GM18873 (cell line): ENCODE results near the gene TXNL4A.
A peak's percentile ranks its signal among the peaks of the same experiment; 100 is the strongest.
"Not testable (repeated sequence)": the region's sequence is repeated elsewhere in the genome, so short reads cannot be mapped to it uniquely, and the experiment has no call there.

Experiments
- ATAC-seq: cut with Tn5 transposase; IDR thresholded peaks from one replicate; pipeline ENCODE4 v1.9.1; 2021; ENCODE audit warnings: mild to moderate bottlenecking, moderate library complexity, moderate number of reproducible peaks; ENCODE audit not compliant: unreplicated experiment, low FRiP score

TXNL4A gene

DNA sequence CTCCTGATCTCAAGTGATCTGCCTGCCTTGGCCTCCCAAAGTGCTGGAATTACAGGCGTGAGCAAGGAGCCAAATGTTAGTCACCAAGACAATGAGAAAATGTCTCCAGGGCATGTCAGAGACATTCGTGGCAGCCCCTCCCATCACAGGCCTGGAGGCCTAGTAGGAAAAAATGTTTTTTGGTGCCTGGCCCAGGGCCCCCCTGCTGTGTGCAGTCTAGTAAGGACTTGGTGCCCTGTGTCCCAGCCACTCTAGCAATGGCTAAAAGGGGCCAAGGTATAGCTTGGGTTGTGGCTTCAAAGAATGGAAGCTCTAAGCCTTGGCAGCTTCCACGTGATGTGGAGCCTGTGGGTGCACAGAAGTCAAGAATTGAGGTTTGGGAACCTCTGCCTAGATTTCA, 12.5 kb upstream of the TXNL4A start:
- ATAC-seq, result no peak

GRCh38 chr18:79999701-80000100, 11.3 kb upstream of the TXNL4A start:
- not testable (repeated sequence) for ATAC-seq

- no peak for ATAC-seq
These were observed 3.1 kb upstream of the TXNL4A start for GRCh38 chr18:79991494-79991893.

DNA sequence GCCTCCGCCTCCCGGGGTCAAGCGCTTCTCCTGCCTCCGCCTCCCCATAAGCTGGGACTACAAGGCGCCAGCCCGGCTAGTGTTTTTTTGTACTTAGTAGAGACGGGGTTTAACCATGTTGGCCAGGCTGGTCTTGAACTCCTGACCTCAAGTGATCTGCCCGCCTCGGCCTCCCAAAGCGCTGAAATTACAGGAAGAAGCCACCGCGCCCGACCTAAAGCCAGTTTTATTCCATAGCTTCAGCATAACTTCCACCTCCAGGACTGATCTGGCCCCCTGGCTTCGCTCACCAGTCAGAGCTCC, 783 bp upstream of the TXNL4A start:
- no peak for ATAC-seq

DNA sequence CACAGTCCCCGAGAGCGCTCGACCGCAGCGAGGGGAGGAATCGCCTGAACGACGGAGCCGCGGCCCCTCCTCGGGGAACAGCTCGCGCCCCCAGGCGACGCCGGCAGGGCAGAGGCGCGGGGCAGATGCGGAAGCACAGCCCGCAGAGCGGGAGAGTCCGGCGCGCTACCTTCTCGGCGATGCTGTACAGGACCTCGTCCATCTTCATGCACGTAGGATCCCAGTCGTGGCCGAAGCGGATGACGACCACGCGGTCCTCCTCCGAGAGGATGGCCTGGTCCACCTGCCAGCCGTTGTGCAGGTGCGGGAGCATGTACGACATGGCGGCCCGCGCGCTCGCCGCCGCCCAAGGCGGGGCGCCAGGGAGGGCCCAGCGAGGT, 302 bp downstream of the TXNL4A start:
- ATAC-seq, result peak; percentile 51

GRCh38 chr18:79987566-79987965, 797 bp downstream of the TXNL4A start:
- ATAC-seq, result no peak

- no peak for ATAC-seq
These were observed 1.6 kb downstream of the TXNL4A start for GRCh38 chr18:79986726-79987125.

GRCh38 chr18:79985172-79985571, 3.2 kb downstream of the TXNL4A start:
- ATAC-seq, result no peak

GRCh38 chr18:79983793-79984192, 4.6 kb downstream of the TXNL4A start:
- no peak for ATAC-seq

- ATAC-seq, result no peak
These were observed 5.1 kb downstream of the TXNL4A start for GRCh38 chr18:79983253-79983652.

- no peak for ATAC-seq
These were observed 5.6 kb downstream of the TXNL4A start for GRCh38 chr18:79982736-79983135.

- ATAC-seq, result no peak
These were observed 7.8 kb downstream of the TXNL4A start for GRCh38 chr18:79980585-79980984.

DNA sequence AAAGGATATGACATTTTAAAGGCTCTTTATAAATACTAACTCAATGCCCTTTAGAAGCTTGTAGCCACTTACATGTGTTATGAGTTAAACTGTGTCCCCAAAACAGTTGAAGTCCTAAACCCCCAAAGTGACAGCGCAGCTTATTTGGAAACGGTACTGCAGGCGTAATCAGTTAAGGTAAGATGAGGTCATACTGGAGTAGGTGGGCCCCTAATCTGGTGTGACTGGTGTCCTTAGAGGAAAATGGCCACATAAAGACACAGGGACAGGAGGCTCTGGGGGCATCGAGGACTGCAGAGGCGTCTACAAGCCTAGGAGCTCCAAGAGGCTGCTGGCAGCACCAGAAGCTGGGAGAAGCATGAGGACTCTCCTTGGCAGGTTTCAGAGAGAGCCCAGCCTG, 8.5 kb downstream of the TXNL4A start:
- no peak for ATAC-seq

DNA sequence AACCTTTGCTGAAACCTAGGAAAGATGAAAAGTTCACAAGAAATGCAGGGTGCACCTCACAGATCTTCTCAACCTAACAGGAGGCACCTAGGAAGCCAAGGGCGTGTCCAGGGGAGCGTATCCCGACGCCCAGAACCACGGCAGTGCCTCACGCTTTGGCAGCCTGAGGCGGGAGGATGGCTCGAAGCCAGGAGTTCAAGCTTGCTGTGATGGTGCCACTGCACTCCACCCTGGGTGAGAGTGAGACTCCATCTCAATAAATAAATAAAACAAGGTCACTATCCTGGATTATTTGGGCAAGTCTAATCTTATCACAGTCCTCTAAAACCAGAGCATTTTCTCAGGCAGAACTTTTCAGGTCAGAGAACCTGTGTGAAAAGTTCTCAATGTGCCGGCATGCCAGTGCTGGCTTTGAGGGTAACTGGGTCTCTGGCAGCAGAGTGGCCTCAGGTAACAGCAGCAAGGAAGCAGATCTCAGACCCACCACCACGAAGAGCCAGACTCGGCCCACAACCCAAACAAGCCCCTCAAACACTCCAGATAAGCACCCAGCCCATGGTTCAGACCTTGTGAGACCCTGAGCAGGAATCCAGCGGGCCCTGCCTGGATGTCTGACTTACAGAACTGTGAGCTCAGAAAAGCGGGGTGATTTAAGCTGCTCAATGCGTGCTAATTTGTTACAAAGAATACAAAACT, 12.2 kb downstream of the TXNL4A start:
- ATAC-seq, result no peak

DNA sequence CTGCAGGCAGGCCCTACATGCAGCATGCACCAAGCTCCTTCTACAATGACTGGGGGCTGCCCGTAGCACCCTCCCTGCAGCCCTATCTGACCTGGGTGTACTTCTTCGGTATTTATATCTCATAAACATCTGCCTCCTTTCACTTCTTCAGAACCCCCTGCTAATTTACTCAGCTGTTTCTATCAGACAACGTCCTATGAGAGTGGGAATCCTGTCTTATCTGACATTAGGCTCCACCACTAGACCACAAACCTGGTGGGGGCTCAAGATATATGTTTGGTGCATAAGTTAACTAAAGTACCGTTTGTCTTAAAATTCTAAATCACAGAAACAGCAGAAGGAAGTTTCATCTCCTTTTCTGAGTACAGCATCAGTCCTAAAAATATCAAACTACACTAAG, 13.3 kb downstream of the TXNL4A start:
- no peak for ATAC-seq

GRCh38 chr18:79974025-79974654, 14.2 kb downstream of the TXNL4A start:
- ATAC-seq, result no peak

DNA sequence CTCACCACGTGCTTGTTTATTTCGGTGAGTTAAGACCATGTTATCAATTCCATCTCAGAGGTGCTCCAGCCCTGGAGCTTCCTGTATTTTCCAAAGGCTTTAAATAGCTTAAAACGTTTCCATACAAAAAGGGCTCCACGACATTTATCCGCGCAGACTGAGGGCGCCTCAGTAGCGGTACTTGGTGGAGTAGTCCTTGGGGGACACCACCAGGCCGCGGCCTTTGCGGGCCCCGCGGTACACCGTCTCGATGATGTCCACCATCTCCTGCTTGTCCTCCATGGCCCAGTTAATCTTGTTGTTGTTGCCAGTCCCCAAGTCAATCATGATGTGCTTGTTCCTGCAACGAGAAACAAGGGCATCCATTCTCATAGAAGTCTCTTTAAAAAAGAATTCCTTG, 14.8 kb downstream of the TXNL4A start:
- ATAC-seq, result no peak

DNA sequence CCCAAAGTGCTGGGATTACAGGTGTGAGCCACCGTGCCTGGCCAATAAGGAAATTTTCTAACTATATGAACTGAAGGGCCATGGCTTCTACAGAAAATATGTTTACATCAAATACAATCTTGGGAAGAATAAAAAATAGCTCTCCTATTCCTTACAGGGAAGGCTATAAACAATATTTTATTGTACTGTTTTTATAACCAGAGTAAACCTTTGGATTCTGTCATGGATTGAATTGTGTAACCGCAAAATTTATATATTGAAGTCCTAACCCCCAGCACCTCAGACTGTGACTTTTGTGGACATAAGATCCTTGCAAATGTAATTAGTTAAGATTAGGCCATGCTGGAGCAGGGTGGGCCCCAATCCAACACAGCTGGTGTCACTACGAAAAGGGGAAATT, 15.6 kb downstream of the TXNL4A start:
- no peak for ATAC-seq

DNA sequence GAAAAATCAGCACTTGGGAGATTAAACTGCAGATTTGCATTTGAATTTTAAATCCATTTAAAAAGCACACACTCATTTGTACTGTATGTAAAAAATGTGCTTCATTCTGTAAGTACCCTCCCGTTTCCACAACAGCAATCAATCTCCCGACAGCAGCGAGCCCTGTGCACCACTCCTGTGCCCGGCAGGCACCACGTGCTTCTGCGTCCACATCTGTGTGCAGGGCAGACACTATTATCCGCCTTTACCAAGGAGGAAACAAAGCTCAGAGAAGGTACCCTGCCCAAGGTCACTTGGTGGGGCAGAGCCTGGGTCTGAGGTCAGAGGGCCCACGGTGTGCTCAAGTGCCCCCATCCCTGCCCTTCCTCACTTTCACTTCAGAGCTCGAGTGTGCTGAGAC, 16.4 kb downstream of the TXNL4A start:
- ATAC-seq, result no peak

- ATAC-seq, result no peak
These were observed 17.0 kb downstream of the TXNL4A start for GRCh38 chr18:79971211-79971952.

DNA sequence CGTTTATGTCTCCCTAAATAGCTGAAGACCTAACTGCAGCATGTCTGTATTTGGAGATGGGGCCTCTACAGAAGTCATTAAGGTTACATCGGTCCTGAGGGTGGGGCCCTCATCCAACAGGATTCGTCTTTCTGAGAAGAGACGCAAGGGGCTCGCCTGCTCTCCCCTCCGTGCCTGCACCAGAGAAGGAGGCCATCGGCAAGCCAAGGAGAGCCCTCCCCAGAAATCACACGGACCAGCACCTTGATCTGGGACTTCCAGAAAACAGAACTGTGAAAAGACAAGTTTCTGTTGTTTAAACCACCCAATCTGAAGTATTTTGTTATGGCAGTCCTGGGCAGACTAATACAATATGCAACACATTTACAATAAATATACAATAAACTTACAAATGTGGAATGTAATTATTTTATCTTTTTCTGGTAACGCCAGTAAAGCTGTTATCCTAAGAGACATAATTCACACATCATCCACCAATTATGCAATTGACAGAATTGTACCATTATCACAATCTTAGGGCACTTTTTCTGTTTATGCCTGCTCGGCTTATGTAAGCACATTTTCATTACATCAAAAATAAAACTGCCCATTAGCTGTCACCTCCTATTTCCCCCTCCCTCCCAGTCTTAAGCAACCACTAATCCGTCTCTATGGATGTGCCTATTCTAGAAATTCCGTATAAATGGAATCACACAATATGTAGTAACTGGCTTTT, 17.8 kb downstream of the TXNL4A start:
- ATAC-seq, result no peak
